Neural cell (in vitro differentiated cells): ENCODE measurements around the gene SCNN1G. TPM values are rescaled to one million over a fixed set of nuclear protein-coding genes. Genes with fewer than 3 reads are reported as not detected.

Source experiments
- H2AFZ ChIP-seq: fragments of 200-600, 300-800 bp; sonication (generic), shearing (Covaris generic); 2 replicates; pipeline ENCODE4 v1.6.0; 2014; ENCODE audit warnings: low read depth, mild to moderate bottlenecking, antibody characterized with exemption, low read length, moderate library complexity
- H3F3A ChIP-seq: fragments of 200-600 bp; shearing (Covaris generic); 2 replicates; pipeline ENCODE4 v1.6.1; 2016; ENCODE audit warnings: mild to moderate bottlenecking, moderate library complexity, mixed read lengths, antibody characterized with exemption, low read length; ENCODE audit not compliant: insufficient read depth, poor library complexity, severe bottlenecking
- H3K27ac ChIP-seq: fragments of 200-600, 300-800 bp; sonication (generic), shearing (Covaris generic); 2 replicates; pipeline ENCODE4 v1.5.1; 2014; ENCODE audit warnings: mild to moderate bottlenecking, low read length, moderate library complexity
- H3K27me3 ChIP-seq: fragments of 300-800, 200-600 bp; sonication (generic), shearing (Covaris generic); 2 replicates; pipeline ENCODE4 v1.6.0; 2014; ENCODE audit warnings: mild to moderate bottlenecking, low read depth, low read length, moderate library complexity; ENCODE audit not compliant: insufficient read depth
- H3K36me3 ChIP-seq: fragments of 300-800, 200-600 bp; sonication (generic), shearing (Covaris generic); 2 replicates; pipeline ENCODE4 v1.5.1; 2014; ENCODE audit warnings: mild to moderate bottlenecking, antibody characterized with exemption, low read length, moderate library complexity; ENCODE audit not compliant: insufficient read depth
- H3K4me2 ChIP-seq: fragments of 300-800, 200-600 bp; sonication (generic), shearing (Covaris generic); 2 replicates; pipeline ENCODE4 v1.6.0; 2014; ENCODE audit warnings: mild to moderate bottlenecking, low read length
- H3K4me3 ChIP-seq: fragments of 300-800, 200-600 bp; sonication (generic), shearing (Covaris generic); 2 replicates; pipeline ENCODE4 v1.5.1; 2014; ENCODE audit warnings: mild to moderate bottlenecking, low read length, moderate library complexity
- H3K79me2 ChIP-seq: fragments of 200-600 bp; shearing (Covaris generic); replicated peaks from 2 replicates; pipeline ENCODE4 v1.6.0; 2014; ENCODE audit warnings: mild to moderate bottlenecking, low read length, moderate library complexity; ENCODE audit not compliant: insufficient read depth
- H3K9ac ChIP-seq: fragments of 300-800, 200-600 bp; sonication (generic), shearing (Covaris generic); 2 replicates; pipeline ENCODE4 v1.6.1; 2016; ENCODE audit warnings: mild to moderate bottlenecking, low read length, mixed read lengths
- H3K9me2 ChIP-seq: fragments of 200-600 bp; shearing (Covaris generic); 2 replicates; pipeline ENCODE4 v1.6.1; 2016; ENCODE audit warnings: mild to moderate bottlenecking, low read length, mixed read lengths; ENCODE audit not compliant: insufficient read depth
- H3K9me3 ChIP-seq: fragments of 200-600, 300-800 bp; sonication (generic), shearing (Covaris generic); 2 replicates; pipeline ENCODE4 v1.6.1; 2016; ENCODE audit warnings: mild to moderate bottlenecking, mixed run types, low read length, moderate library complexity, mixed read lengths
- H4K20me1 ChIP-seq: fragments of 200-600 bp; shearing (Covaris generic); 2 replicates; pipeline ENCODE4 v1.6.1; 2016; ENCODE audit warnings: mild to moderate bottlenecking, mixed run types; ENCODE audit not compliant: insufficient read depth
- CTCF ChIP-seq: fragments of 450-650 bp; IDR thresholded peaks from 2 replicates; pipeline ENCODE4 v1.5.1; 2014; ENCODE audit warnings: antibody characterized with exemption, mild to moderate bottlenecking, moderate library complexity; ENCODE audit not compliant: poor library complexity, severe bottlenecking
- EP300 ChIP-seq: fragments of 450-650 bp; conservative IDR thresholded peaks from 2 replicates; pipeline ENCODE4 v1.6.1; 2014; ENCODE audit warnings: antibody characterized with exemption, mild to moderate bottlenecking, moderate library complexity; ENCODE audit not compliant: poor library complexity, severe bottlenecking
- EZH2 ChIP-seq: fragments of 200-600, 300-800 bp; shearing (Covaris generic), sonication (generic); IDR thresholded peaks from 2 replicates; pipeline ENCODE4 v1.6.1; 2014; ENCODE audit warnings: antibody characterized with exemption, low read length, borderline replicate concordance, mild to moderate bottlenecking; ENCODE audit not compliant: insufficient read depth, poor library complexity, severe bottlenecking
- REST ChIP-seq: IDR thresholded peaks from 2 replicates; pipeline ENCODE4 v1.6.1; 2012; ENCODE audit warnings: borderline replicate concordance
- SMC3 ChIP-seq: fragments of 450-650 bp; conservative IDR thresholded peaks from 2 replicates; pipeline ENCODE4 v1.6.1; 2014; ENCODE audit warnings: antibody characterized with exemption, mild to moderate bottlenecking, moderate library complexity; ENCODE audit not compliant: poor library complexity
- TAF1 ChIP-seq: IDR thresholded peaks from 2 replicates; pipeline ENCODE4 v1.6.1; 2012; ENCODE audit warnings: low read depth
- polyA plus RNA-seq: library from polyadenylated mRNA; depleted of rRNA; stranded (reverse); fragments of >200 nt; gene quantifications from 2 replicates; pipeline ENCODE4 v1.2.3, GENCODE V29; 2014

The SCNN1G gene
- polyA plus RNA-seq, 1 donor from 2014 or later = not detected

- peaks cover 33% of the 10 kb centered on the region for H3K27me3 ChIP-seq
- H3K9ac ChIP-seq = no peak overlapping the region
- no peaks in the 10 kb centered on the region for H3K9me3 ChIP-seq
- no peak overlapping the region for H3K27ac ChIP-seq
- no peak overlapping the region for H3K4me2 ChIP-seq
- no peaks in the 10 kb centered on the region for H3K36me3 ChIP-seq
- H2AFZ ChIP-seq = no peak overlapping the region
- TF ChIP-seq SMC3 (no peak), REST (no peak), CTCF (no peak)
- H4K20me1 ChIP-seq = no peaks in the 10 kb centered on the region
- H3K9me2 ChIP-seq = no peaks in the 10 kb centered on the region
- no peak overlapping the region for H3K4me3 ChIP-seq
- no peaks in the 10 kb centered on the region for H3K79me2 ChIP-seq
- no peaks in the 10 kb centered on the region for H3F3A ChIP-seq
These were observed 4.8 kb downstream of the SCNN1G start for GRCh38 chr16:23187341-23187740.

- Histone ChIP-seq H3K9me2 (no peaks in the 10 kb centered on the region), H3F3A (no peaks in the 10 kb centered on the region), H3K4me2 (no peak overlapping the region), H3K4me3 (no peak overlapping the region), H3K79me2 (no peaks in the 10 kb centered on the region), H3K27me3 (peaks cover 18% of the 10 kb centered on the region), H3K9me3 (no peaks in the 10 kb centered on the region), H3K36me3 (no peaks in the 10 kb centered on the region), H4K20me1 (no peaks in the 10 kb centered on the region), H2AFZ (no peak overlapping the region), H3K27ac (no peak overlapping the region), H3K9ac (no peak overlapping the region)
- no peak for TF ChIP-seq SMC3
- no peak for TF ChIP-seq EP300
- no peak for TF ChIP-seq CTCF
- TF ChIP-seq TAF1 = no peak
- TF ChIP-seq EZH2 = no peak
These were observed 6.4 kb downstream of the SCNN1G start for GRCh38 chr16:23188911-23189310.
